GM12872 (cell line): ENCODE data around the gene PEAK3.

Experiments
- CTCF ChIP-seq: IDR thresholded peaks from 3 replicates; pipeline ENCODE4 v1.5.1; 2011; ENCODE audit warnings: low read depth, mild to moderate bottlenecking, low read length, moderate library complexity; ENCODE audit not compliant: insufficient read depth

PEAK3 gene

GRCh38 chr19:2247433-2248101 lies 34.4 kb downstream of the PEAK3 start:
- no peak for TF ChIP-seq CTCF

GRCh38 chr19:2246801-2247361 lies 35.1 kb downstream of the PEAK3 start:
- no peak for TF ChIP-seq CTCF

GRCh38 chr19:2246014-2246620 lies 35.9 kb downstream of the PEAK3 start:
- no peak for TF ChIP-seq CTCF

- no peak for TF ChIP-seq CTCF
Observed at GRCh38 chr19:2245273-2245672, 36.7 kb downstream of the PEAK3 start.

- TF ChIP-seq CTCF: no peak
Observed at GRCh38 chr19:2244486-2244885, 37.5 kb downstream of the PEAK3 start.

- no peak for TF ChIP-seq CTCF
Observed at GRCh38 chr19:2244125-2244411, 37.9 kb downstream of the PEAK3 start.

GRCh38 chr19:2243274-2244124 lies 38.5 kb downstream of the PEAK3 start:
- TF ChIP-seq CTCF: no peak
